AG09319 (cell line): ENCODE data around the gene ZNF264.
"Not testable (repeated sequence)": the region's sequence is repeated elsewhere in the genome, so short reads cannot be mapped to it uniquely, and the experiment has no call there.

Experiments
- DNase-seq: peaks from one replicate; pipeline ENCODE4 v3.0.0-alpha.2; 2010; ENCODE audit warnings: low read depth; ENCODE audit errors: extremely low read depth
- CTCF ChIP-seq: IDR thresholded peaks from 2 replicates; pipeline ENCODE4 v1.5.1; 2011; ENCODE audit warnings: low read depth, mild to moderate bottlenecking, inconsistent platforms, low read length, moderate library complexity

Gene ZNF264

GRCh38 chr19:57245066-57245465, 53.8 kb downstream of the ZNF264 start:
- TF ChIP-seq CTCF = no peak
- DNase-seq = no peak

- no peak for DNase-seq
These were observed 54.7 kb downstream of the ZNF264 start for GRCh38 chr19:57245959-57246358.

GRCh38 chr19:57248646-57249045, 57.3 kb downstream of the ZNF264 start:
- DNase-seq = no peak
- TF ChIP-seq CTCF = no peak

More at GRCh38 chr19:57245959-57246358, 54.7 kb downstream of the ZNF264 start:
- no peak for TF ChIP-seq CTCF

GRCh38 chr19:57249329-57249728, 58.0 kb downstream of the ZNF264 start:
- no peak for DNase-seq
- TF ChIP-seq CTCF = no peak

- not testable (repeated sequence) for DNase-seq
These were observed 62.5 kb downstream of the ZNF264 start for GRCh38 chr19:57253767-57254166.

- no peak for TF ChIP-seq CTCF
These were observed 70.7 kb downstream of the ZNF264 start for GRCh38 chr19:57262044-57262443.

GRCh38 chr19:57263244-57263741, 72.0 kb downstream of the ZNF264 start:
- no peak for DNase-seq
- no peak for TF ChIP-seq CTCF

More at GRCh38 chr19:57262044-57262443, 70.7 kb downstream of the ZNF264 start:
- no peak for DNase-seq

- TF ChIP-seq CTCF = no peak
- DNase-seq = no peak
These were observed 76.0 kb downstream of the ZNF264 start for GRCh38 chr19:57267291-57267690.
